GM21717 (cell line): ENCODE results near the gene SLC35D2.
"Not testable (repeated sequence)": the region's sequence is repeated elsewhere in the genome, so short reads cannot be mapped to it uniquely, and the experiment has no call there.

Experiments
- ATAC-seq: cut with Tn5 transposase; IDR thresholded peaks from one replicate; pipeline ENCODE4 v1.9.1; 2021; ENCODE audit warnings: mild to moderate bottlenecking, moderate library complexity; ENCODE audit not compliant: unreplicated experiment

The SLC35D2 gene

GRCh38 chr9:96400132-96400910, 16.8 kb upstream of the SLC35D2 start:
- ATAC-seq: no peak

- no peak for ATAC-seq
Measured at GRCh38 chr9:96399325-96399633, 15.8 kb upstream of the SLC35D2 start.

GRCh38 chr9:96398582-96399324, 15.2 kb upstream of the SLC35D2 start:
- no peak for ATAC-seq

- no peak for ATAC-seq
Measured at GRCh38 chr9:96395964-96396363, 12.5 kb upstream of the SLC35D2 start.

GRCh38 chr9:96394832-96395496, 11.5 kb upstream of the SLC35D2 start:
- ATAC-seq: no peak

GRCh38 chr9:96392263-96392662, 8.8 kb upstream of the SLC35D2 start:
- ATAC-seq: no peak

GRCh38 chr9:96391021-96391765, 7.7 kb upstream of the SLC35D2 start:
- ATAC-seq: no peak

GRCh38 chr9:96388144-96388543, 4.6 kb upstream of the SLC35D2 start:
- ATAC-seq: no peak

- no peak for ATAC-seq
Measured at GRCh38 chr9:96386157-96386556, 2.6 kb upstream of the SLC35D2 start.

- no peak for ATAC-seq
Measured at GRCh38 chr9:96382839-96383164, 709 bp downstream of the SLC35D2 start.

- no peak for ATAC-seq
Measured at GRCh38 chr9:96382175-96382574, 1.3 kb downstream of the SLC35D2 start.

- ATAC-seq: no peak
Measured at GRCh38 chr9:96381696-96382095, 1.8 kb downstream of the SLC35D2 start.

- no peak for ATAC-seq
Measured at GRCh38 chr9:96381125-96381524, 2.4 kb downstream of the SLC35D2 start.

GRCh38 chr9:96379461-96379860, 4.0 kb downstream of the SLC35D2 start:
- ATAC-seq: no peak

GRCh38 chr9:96378187-96378586, 5.3 kb downstream of the SLC35D2 start:
- ATAC-seq: no peak

- ATAC-seq: no peak
Measured at GRCh38 chr9:96376891-96377874, 6.3 kb downstream of the SLC35D2 start.

GRCh38 chr9:96375507-96375906, 8.0 kb downstream of the SLC35D2 start:
- ATAC-seq: not testable (repeated sequence)

GRCh38 chr9:96367943-96368342, 15.6 kb downstream of the SLC35D2 start:
- ATAC-seq: no peak

- ATAC-seq: no peak
Measured at GRCh38 chr9:96363175-96363967, 20.1 kb downstream of the SLC35D2 start.
